Endothelial cell (in vitro differentiated cells): Measurements from ENCODE around the gene SAV1. TPM values are rescaled to one million over a fixed set of nuclear protein-coding genes. Genes with fewer than 3 reads are reported as not detected.
"Not testable (repeated sequence)": the region's sequence is repeated elsewhere in the genome, so short reads cannot be mapped to it uniquely, and the experiment has no call there.

Experiments used
- DNase-seq: peaks from one replicate; pipeline ENCODE4 v3.0.0; 2021; ENCODE audit warnings: low spot score
- H3K27ac Mint-ChIP-seq: one replicate; pipeline ENCODE4 v1.8.0; 2021; ENCODE audit warnings: mixed read lengths, inconsistent platforms; ENCODE audit not compliant: unreplicated experiment
- H3K27me3 Mint-ChIP-seq: one replicate; pipeline ENCODE4 v1.8.0; 2021; ENCODE audit warnings: mild to moderate bottlenecking, moderate library complexity, mixed read lengths, inconsistent platforms; ENCODE audit not compliant: unreplicated experiment
- H3K36me3 Mint-ChIP-seq: one replicate; pipeline ENCODE4 v1.8.0; 2021; ENCODE audit warnings: mild to moderate bottlenecking, low read depth, mixed read lengths, inconsistent platforms; ENCODE audit not compliant: unreplicated experiment
- H3K4me1 Mint-ChIP-seq: one replicate; pipeline ENCODE4 v1.8.0; 2021; ENCODE audit warnings: mild to moderate bottlenecking, mixed read lengths, inconsistent platforms; ENCODE audit not compliant: unreplicated experiment
- H3K4me3 Mint-ChIP-seq: one replicate; pipeline ENCODE4 v1.8.0; 2021; ENCODE audit warnings: mild to moderate bottlenecking, mixed read lengths, inconsistent platforms; ENCODE audit not compliant: unreplicated experiment
- H3K9me3 Mint-ChIP-seq: one replicate; pipeline ENCODE4 v1.8.0; 2021; ENCODE audit warnings: mixed read lengths, inconsistent platforms; ENCODE audit not compliant: unreplicated experiment
- total RNA-seq: library from RNA; stranded (reverse); fragmentation: NEBNext Ultra II Directional; extraction: Animal tissue kit (Norgen Biotek cat#: 25700); gene quantifications from one replicate; pipeline ENCODE4 v1.2.1, GENCODE V29; 2021; ENCODE audit not compliant: unreplicated experiment
- TF ChIP-seq, protein P1 (sequence below): fragments of 200-600 bp; sonication (generic); IDR thresholded peaks from one replicate; pipeline ENCODE4 v1.5.0; 2021; ENCODE audit warnings: antibody characterized with exemption; ENCODE audit not compliant: unreplicated experiment

SAV1 gene
- total RNA-seq, 1 donor from 2014 or later, result 24.0 TPM

- no peaks in the 10 kb centered on the region for H3K36me3 Mint-ChIP-seq
- H3K4me1 Mint-ChIP-seq, result no peaks in the 10 kb centered on the region
- no peak overlapping the region for H3K27ac Mint-ChIP-seq
- no peak for DNase-seq
- H3K9me3 Mint-ChIP-seq, result no peaks in the 10 kb centered on the region
- H3K4me3 Mint-ChIP-seq, result no peak overlapping the region
- no peaks in the 10 kb centered on the region for H3K27me3 Mint-ChIP-seq
- TF ChIP-seq, protein P1, sequence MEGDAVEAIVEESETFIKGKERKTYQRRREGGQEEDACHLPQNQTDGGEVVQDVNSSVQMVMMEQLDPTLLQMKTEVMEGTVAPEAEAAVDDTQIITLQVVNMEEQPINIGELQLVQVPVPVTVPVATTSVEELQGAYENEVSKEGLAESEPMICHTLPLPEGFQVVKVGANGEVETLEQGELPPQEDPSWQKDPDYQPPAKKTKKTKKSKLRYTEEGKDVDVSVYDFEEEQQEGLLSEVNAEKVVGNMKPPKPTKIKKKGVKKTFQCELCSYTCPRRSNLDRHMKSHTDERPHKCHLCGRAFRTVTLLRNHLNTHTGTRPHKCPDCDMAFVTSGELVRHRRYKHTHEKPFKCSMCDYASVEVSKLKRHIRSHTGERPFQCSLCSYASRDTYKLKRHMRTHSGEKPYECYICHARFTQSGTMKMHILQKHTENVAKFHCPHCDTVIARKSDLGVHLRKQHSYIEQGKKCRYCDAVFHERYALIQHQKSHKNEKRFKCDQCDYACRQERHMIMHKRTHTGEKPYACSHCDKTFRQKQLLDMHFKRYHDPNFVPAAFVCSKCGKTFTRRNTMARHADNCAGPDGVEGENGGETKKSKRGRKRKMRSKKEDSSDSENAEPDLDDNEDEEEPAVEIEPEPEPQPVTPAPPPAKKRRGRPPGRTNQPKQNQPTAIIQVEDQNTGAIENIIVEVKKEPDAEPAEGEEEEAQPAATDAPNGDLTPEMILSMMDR, result no peak
Observed at GRCh38 chr14:50705026-50705593, 37.0 kb upstream of the SAV1 start.

DNA sequence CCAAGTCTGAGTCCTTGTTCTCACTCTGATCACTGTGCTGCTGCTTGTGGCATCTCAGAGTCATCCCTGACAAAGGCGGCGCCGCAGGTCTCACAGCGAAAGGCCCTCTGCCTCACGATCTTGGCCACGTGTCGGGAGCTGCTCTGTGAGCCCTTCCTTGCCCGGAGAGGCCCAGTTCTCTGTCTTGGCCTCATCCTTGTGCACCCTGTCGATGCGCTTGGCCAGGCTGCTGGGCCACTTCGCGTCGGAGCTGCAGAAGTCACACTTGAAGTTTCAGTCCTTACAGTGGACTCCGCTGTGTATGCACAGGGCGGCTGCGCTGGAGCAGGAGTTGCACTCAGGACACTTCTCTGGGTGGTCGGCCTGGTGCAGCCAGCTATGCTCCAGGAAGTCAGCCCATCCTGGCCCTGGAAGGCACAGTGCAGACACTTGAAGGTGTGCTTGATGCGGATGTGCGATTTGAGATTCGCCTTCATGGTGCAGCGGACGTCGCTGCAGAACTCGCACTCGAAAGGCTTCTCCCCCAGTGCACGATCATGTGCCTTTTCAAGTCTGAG is 36.4 kb upstream of the SAV1 start:
- no peak for DNase-seq
- no peak overlapping the region for H3K27ac Mint-ChIP-seq
- H3K9me3 Mint-ChIP-seq, result no peaks in the 10 kb centered on the region
- TF ChIP-seq, protein P1, result no peak
- no peaks in the 10 kb centered on the region for H3K36me3 Mint-ChIP-seq
- H3K27me3 Mint-ChIP-seq, result no peaks in the 10 kb centered on the region
- no peak overlapping the region for H3K4me3 Mint-ChIP-seq
- no peaks in the 10 kb centered on the region for H3K4me1 Mint-ChIP-seq

DNA sequence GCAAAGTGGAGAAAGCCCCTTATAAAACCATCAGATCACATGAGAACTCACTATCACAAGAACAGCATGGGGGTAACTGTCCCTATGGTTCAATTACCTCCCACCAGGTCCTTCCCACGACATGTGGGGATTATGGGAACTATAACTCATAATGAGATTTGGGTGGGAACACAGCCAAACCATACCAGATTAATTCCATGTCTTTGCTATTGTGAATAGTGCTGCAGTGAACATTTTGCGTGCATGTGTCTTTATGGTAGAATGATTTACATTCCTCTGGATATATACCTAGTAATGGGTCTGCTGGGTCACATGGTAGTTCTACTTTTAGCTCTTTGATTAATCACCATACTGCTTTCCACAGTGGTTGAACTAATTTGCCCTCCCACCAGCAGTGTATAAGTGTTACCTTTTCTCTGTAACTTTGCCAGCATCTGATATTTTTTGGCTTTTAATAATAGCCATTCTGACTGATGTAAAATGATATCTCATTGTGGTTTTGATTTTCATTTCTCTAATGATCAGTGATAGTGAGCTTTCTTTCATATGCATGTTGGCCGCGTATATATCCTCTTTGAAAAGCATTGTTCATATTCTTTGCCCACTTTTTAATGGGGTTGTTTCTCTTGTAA is 29.7 kb upstream of the SAV1 start:
- no peaks in the 10 kb centered on the region for H3K4me1 Mint-ChIP-seq
- peaks cover 4% of the 10 kb centered on the region for H3K36me3 Mint-ChIP-seq
- H3K27me3 Mint-ChIP-seq, result peaks cover 2% of the 10 kb centered on the region
- no peak overlapping the region for H3K27ac Mint-ChIP-seq
- H3K4me3 Mint-ChIP-seq, result no peak overlapping the region
- DNase-seq, result no peak
- TF ChIP-seq, protein P1, result no peak
- H3K9me3 Mint-ChIP-seq, result no peaks in the 10 kb centered on the region

DNA sequence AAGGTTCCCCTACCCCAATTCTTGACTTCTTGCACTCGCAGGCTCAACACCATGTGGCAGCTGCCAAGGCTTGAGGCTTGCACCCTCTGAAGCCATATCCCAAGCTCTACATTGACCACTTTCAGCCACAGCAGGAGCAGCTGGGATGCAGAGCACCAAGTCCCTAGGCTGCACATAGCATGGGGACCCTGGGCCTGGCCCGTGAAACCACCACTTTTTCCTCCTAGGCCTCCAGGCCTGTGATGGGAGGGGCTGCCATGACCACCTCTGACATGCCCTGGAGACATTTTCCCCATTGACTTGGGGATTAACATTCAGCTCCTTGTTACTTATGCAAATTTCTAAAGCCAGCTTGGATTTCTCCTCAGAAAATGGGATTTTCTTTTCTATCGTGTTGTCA is 26.2 kb upstream of the SAV1 start:
- H3K4me3 Mint-ChIP-seq, H3K9me3 Mint-ChIP-seq, H3K36me3 Mint-ChIP-seq, H3K27me3 Mint-ChIP-seq, H3K4me1 Mint-ChIP-seq, DNase-seq, H3K27ac Mint-ChIP-seq: not testable (repeated sequence)

- H3K36me3 Mint-ChIP-seq, result no peaks in the 10 kb centered on the region
- H3K9me3 Mint-ChIP-seq, result no peaks in the 10 kb centered on the region
- DNase-seq, result no peak
- H3K4me3 Mint-ChIP-seq, result no peak overlapping the region
- H3K27me3 Mint-ChIP-seq, result no peaks in the 10 kb centered on the region
- H3K4me1 Mint-ChIP-seq, result no peaks in the 10 kb centered on the region
- TF ChIP-seq, protein P1, result no peak
- no peak overlapping the region for H3K27ac Mint-ChIP-seq
Observed at GRCh38 chr14:50688875-50689274, 20.8 kb upstream of the SAV1 start.
